SK-N-SH treated with all-trans-retinoic acid at 6 μM for 48 hours (cell line): ENCODE measurements around the gene EFCAB12.

Source experiments
- ATAC-seq: fragments of 200-7000 bp; cut with Tn5 transposase; 3 replicates; pipeline ENCODE4 v1.9.1; 2020; ENCODE audit warnings: mild to moderate bottlenecking, moderate library complexity
- ARNTL ChIP-seq: fragments of 450-650 bp; formaldehyde crosslinking; IDR thresholded peaks from 2 replicates; pipeline ENCODE4 v1.5.0; 2020; ENCODE audit warnings: low read depth, mild to moderate bottlenecking, moderate library complexity, borderline replicate concordance
- BACH2 ChIP-seq: fragments of 250-450 bp; sonication (Bioruptor Pico); IDR thresholded peaks from 2 replicates; pipeline ENCODE4 v1.9.0; 2021; ENCODE audit warnings: mild to moderate bottlenecking, borderline replicate concordance
- CSDC2 ChIP-seq: fragments of 250-450 bp; sonication (Bioruptor Pico); IDR thresholded peaks from 2 replicates; pipeline ENCODE4 v1.5.0; 2020; ENCODE audit warnings: mild to moderate bottlenecking, moderate library complexity
- ESRRG ChIP-seq: fragments of 250-450 bp; sonication (Bioruptor Pico); IDR thresholded peaks from 2 replicates; pipeline ENCODE4 v1.6.1; 2021; ENCODE audit warnings: mild to moderate bottlenecking
- GLIS3 ChIP-seq: fragments of 250-450 bp; sonication (Bioruptor Pico); IDR thresholded peaks from 2 replicates; pipeline ENCODE4 v1.5.0; 2020; ENCODE audit warnings: mild to moderate bottlenecking, moderate library complexity
- ISL1 ChIP-seq: fragments of 250-450 bp; sonication (Bioruptor Pico); IDR thresholded peaks from 2 replicates; pipeline ENCODE4 v2.1.2; 2022; ENCODE audit warnings: mild to moderate bottlenecking, moderate library complexity
- OSR1 ChIP-seq: fragments of 250-450 bp; sonication (Bioruptor Pico); IDR thresholded peaks from 2 replicates; pipeline ENCODE4 v1.8.0; 2022; ENCODE audit warnings: moderate library complexity, mild to moderate bottlenecking, inconsistent platforms
- PPARA ChIP-seq: fragments of 250-450 bp; sonication (Bioruptor Pico); IDR thresholded peaks from 2 replicates; pipeline ENCODE4 v1.5.0; 2020; ENCODE audit warnings: mild to moderate bottlenecking, borderline replicate concordance
- RARB ChIP-seq: fragments of 250-450 bp; sonication (Bioruptor Pico); IDR thresholded peaks from 2 replicates; pipeline ENCODE4 v1.8.0; 2021; ENCODE audit warnings: mild to moderate bottlenecking, moderate library complexity
- SNAI2 ChIP-seq: fragments of 250-450 bp; sonication (Bioruptor Pico); IDR thresholded peaks from 2 replicates; pipeline ENCODE4 v1.5.0; 2020; ENCODE audit warnings: mild to moderate bottlenecking, moderate library complexity
- TCF4 ChIP-seq: fragments of 250-450 bp; sonication (Bioruptor Pico); IDR thresholded peaks from 2 replicates; pipeline ENCODE4 v1.8.0; 2021; ENCODE audit warnings: mild to moderate bottlenecking, moderate library complexity, borderline replicate concordance
- TOX ChIP-seq: fragments of 250-450 bp; sonication (Bioruptor Pico); IDR thresholded peaks from 2 replicates; pipeline ENCODE4 v1.8.0; 2021; ENCODE audit warnings: mild to moderate bottlenecking, moderate library complexity, borderline replicate concordance
- TSHZ2 ChIP-seq: fragments of 250-450 bp; sonication (Bioruptor Pico); IDR thresholded peaks from 2 replicates; pipeline ENCODE4 v1.5.0; 2020; ENCODE audit warnings: mild to moderate bottlenecking, moderate library complexity
- ZC3H10 ChIP-seq: fragments of 250-450 bp; sonication (Bioruptor Pico); IDR thresholded peaks from 2 replicates; pipeline ENCODE4 v1.5.1; 2021; ENCODE audit warnings: mild to moderate bottlenecking, moderate library complexity
- ZFP3 ChIP-seq: fragments of 250-450 bp; sonication (Bioruptor Pico); IDR thresholded peaks from 2 replicates; pipeline ENCODE4 v1.5.0; 2020; ENCODE audit warnings: mild to moderate bottlenecking, moderate library complexity
- ZFP30 ChIP-seq: fragments of 450-650 bp; formaldehyde crosslinking; IDR thresholded peaks from 2 replicates; pipeline ENCODE4 v1.5.0; 2022; ENCODE audit warnings: mild to moderate bottlenecking, moderate library complexity
- ZNF565 ChIP-seq: fragments of 450-650 bp; formaldehyde crosslinking; conservative IDR thresholded peaks from 2 replicates; pipeline ENCODE4 v1.5.0; 2020; ENCODE audit warnings: low read depth, mild to moderate bottlenecking, moderate library complexity
- ZNF70 ChIP-seq: fragments of 450-650 bp; formaldehyde crosslinking; IDR thresholded peaks from 2 replicates; pipeline ENCODE4 v1.5.0; 2020; ENCODE audit warnings: mild to moderate bottlenecking, moderate library complexity
- ZNF8 ChIP-seq: fragments of 450-650 bp; formaldehyde crosslinking; IDR thresholded peaks from 2 replicates; pipeline ENCODE4 v1.5.0; 2020; ENCODE audit warnings: mild to moderate bottlenecking, moderate library complexity
- TF ChIP-seq, protein P1 (sequence below): fragments of 250-450 bp; sonication (Bioruptor Pico); IDR thresholded peaks from 2 replicates; pipeline ENCODE4 v1.5.1; 2020; ENCODE audit warnings: low read depth, mild to moderate bottlenecking, moderate library complexity
- TF ChIP-seq, protein P2 (sequence below): fragments of 250-450 bp; sonication (Bioruptor Pico); IDR thresholded peaks from 2 replicates; pipeline ENCODE4 v1.8.0; 2021; ENCODE audit warnings: low read depth, mild to moderate bottlenecking, moderate library complexity, borderline replicate concordance
- TF ChIP-seq, protein P3 (sequence below): fragments of 250-450 bp; sonication (Bioruptor Pico); IDR thresholded peaks from 2 replicates; pipeline ENCODE4 v1.5.1; 2021; ENCODE audit warnings: mild to moderate bottlenecking, moderate library complexity

EFCAB12 gene

GRCh38 chr3:129425619-129426018, 2.8 kb downstream of the EFCAB12 start (continued):
- TF ChIP-seq ARNTL = no peak
- TF ChIP-seq ZNF8 (CRISPR knock-in tag) = no peak
- no peak for TF ChIP-seq SNAI2 (CRISPR knock-in tag)

DNA sequence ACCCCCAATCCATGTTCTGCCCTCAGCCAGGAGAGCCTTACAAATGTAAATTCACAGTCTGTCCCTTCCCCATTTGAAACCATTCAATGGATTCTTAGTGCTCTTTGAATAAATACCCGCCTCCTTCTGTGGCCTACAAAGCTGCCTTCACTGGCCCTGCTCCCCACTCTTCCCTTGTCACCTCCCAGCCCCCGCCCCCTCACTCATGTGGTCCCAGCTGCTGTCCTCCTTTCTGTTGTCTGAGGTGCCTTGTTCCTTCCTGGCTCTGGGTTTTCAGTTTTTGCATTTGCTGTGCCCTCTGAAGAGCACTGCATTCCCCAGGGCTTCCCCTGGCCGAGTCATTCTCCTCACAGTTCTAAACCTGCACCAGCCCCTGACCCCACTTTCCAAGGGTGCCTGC, 3.2 kb downstream of the EFCAB12 start:
- TF ChIP-seq, protein P1, sequence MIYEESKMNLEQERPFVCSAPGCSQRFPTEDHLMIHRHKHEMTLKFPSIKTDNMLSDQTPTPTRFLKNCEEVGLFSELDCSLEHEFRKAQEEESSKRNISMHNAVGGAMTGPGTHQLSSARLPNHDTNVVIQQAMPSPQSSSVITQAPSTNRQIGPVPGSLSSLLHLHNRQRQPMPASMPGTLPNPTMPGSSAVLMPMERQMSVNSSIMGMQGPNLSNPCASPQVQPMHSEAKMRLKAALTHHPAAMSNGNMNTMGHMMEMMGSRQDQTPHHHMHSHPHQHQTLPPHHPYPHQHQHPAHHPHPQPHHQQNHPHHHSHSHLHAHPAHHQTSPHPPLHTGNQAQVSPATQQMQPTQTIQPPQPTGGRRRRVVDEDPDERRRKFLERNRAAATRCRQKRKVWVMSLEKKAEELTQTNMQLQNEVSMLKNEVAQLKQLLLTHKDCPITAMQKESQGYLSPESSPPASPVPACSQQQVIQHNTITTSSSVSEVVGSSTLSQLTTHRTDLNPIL (CRISPR knock-in tag) = no peak
- TF ChIP-seq ZNF8 (CRISPR knock-in tag) (no peak), ZFP30 (CRISPR knock-in tag) (no peak), TCF4 (CRISPR knock-in tag) (no peak), RARB (no peak), CSDC2 (CRISPR knock-in tag) (no peak), OSR1 (CRISPR knock-in tag) (no peak), ZNF565 (CRISPR knock-in tag) (no peak), ZC3H10 (CRISPR knock-in tag) (no peak), ZFP3 (no peak), TSHZ2 (CRISPR knock-in tag) (no peak), BACH2 (CRISPR knock-in tag) (no peak), TOX (no peak), ZNF70 (CRISPR knock-in tag) (no peak)
- TF ChIP-seq, protein P2, sequence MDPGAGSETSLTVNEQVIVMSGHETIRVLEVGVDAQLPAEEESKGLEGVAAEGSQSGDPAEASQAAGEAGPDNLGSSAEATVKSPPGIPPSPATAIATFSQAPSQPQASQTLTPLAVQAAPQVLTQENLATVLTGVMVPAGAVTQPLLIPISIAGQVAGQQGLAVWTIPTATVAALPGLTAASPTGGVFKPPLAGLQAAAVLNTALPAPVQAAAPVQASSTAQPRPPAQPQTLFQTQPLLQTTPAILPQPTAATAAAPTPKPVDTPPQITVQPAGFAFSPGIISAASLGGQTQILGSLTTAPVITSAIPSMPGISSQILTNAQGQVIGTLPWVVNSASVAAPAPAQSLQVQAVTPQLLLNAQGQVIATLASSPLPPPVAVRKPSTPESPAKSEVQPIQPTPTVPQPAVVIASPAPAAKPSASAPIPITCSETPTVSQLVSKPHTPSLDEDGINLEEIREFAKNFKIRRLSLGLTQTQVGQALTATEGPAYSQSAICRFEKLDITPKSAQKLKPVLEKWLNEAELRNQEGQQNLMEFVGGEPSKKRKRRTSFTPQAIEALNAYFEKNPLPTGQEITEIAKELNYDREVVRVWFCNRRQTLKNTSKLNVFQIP (CRISPR knock-in tag) = no peak
- TF ChIP-seq, protein P3, sequence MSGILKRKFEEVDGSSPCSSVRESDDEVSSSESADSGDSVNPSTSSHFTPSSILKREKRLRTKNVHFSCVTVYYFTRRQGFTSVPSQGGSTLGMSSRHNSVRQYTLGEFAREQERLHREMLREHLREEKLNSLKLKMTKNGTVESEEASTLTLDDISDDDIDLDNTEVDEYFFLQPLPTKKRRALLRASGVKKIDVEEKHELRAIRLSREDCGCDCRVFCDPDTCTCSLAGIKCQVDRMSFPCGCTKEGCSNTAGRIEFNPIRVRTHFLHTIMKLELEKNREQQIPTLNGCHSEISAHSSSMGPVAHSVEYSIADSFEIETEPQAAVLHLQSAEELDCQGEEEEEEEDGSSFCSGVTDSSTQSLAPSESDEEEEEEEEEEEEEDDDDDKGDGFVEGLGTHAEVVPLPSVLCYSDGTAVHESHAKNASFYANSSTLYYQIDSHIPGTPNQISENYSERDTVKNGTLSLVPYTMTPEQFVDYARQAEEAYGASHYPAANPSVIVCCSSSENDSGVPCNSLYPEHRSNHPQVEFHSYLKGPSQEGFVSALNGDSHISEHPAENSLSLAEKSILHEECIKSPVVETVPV (CRISPR knock-in tag) = no peak
- TF ChIP-seq, all 23 proteins: peak for 0
- ATAC-seq = no peak

DNA sequence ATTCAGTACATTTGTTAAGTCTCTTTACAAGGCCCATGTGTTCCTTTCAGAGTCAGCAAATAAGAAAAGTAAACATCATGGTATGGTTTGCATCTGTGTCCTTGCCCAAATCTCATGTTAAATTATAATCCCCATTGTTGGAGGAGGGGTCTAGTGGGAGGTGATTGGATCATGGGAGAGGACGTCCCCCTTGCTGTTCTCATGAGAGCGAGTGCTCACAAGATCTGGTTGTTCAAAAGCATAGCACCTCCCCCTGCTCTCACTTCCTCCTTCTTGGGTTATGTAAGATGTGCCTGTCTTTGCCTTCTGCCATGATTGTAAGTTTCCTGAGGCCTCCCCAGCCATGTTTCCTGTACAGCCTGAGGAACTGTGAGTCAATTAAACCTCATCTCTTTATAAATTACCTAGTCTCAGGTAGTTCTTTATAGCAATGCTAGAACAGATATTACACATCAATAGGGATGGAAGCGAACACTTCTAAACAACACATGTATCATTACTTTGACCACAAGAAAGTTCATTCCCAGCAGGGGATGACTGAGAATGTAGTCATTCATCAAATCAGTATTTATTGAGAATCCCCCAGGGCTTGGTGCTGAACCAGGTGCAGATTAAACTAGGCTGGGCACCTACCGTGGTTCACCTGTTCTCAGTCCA, 4.1 kb downstream of the EFCAB12 start:
- TF ChIP-seq OSR1 (CRISPR knock-in tag) (no peak), ZNF70 (CRISPR knock-in tag) (no peak), RARB (no peak), ZFP3 (no peak), TCF4 (CRISPR knock-in tag) (no peak), BACH2 (CRISPR knock-in tag) (no peak), ISL1 (no peak), GLIS3 (no peak), ZNF565 (CRISPR knock-in tag) (no peak), ZNF8 (CRISPR knock-in tag) (no peak), ZFP30 (CRISPR knock-in tag) (no peak), CSDC2 (CRISPR knock-in tag) (no peak), PPARA (CRISPR knock-in tag) (no peak), ESRRG (CRISPR knock-in tag) (no peak)
- ATAC-seq = no peak

DNA sequence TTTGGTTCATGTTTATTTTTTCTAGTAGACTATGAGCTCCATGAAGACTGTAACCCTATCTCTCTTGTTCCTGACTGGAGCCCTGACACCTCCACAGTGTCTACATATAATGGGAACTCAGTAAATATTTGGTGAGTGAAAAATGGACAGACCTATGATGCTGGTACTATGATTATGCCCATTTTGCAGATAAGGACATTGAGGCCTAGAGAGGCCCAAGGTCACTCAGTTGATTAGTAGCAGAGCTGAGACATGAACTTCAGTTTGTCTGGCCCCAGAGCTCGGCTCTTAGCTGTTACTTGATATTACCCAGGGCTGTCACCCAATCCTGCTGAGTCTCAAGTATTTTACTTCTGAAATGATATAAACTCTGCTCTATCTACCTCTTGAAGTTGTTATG, 5.5 kb downstream of the EFCAB12 start:
- TF ChIP-seq OSR1 (CRISPR knock-in tag) = no peak
- TF ChIP-seq ZFP3 = no peak
- TF ChIP-seq ARNTL = no peak
- TF ChIP-seq BACH2 (CRISPR knock-in tag) = no peak
- TF ChIP-seq TOX = no peak
- no peak for TF ChIP-seq ESRRG (CRISPR knock-in tag)
- no peak for TF ChIP-seq ZNF8 (CRISPR knock-in tag)
- no peak for TF ChIP-seq CSDC2 (CRISPR knock-in tag)
- no peak for TF ChIP-seq SNAI2 (CRISPR knock-in tag)
- ATAC-seq = no peak
